ENCODE data around the gene CRYL1. TPM values are rescaled to one million over a fixed set of nuclear protein-coding genes. Genes with fewer than 3 reads are reported as not detected.
A peak's percentile ranks its signal among the peaks of the same experiment; 100 is the strongest.
"Not testable (repeated sequence)": the region's sequence is repeated elsewhere in the genome, so short reads cannot be mapped to it uniquely, and the experiment has no call there.

CRYL1 gene
- total RNA-seq, 1 donor from 2014 or later = 5.8 TPM

DNA sequence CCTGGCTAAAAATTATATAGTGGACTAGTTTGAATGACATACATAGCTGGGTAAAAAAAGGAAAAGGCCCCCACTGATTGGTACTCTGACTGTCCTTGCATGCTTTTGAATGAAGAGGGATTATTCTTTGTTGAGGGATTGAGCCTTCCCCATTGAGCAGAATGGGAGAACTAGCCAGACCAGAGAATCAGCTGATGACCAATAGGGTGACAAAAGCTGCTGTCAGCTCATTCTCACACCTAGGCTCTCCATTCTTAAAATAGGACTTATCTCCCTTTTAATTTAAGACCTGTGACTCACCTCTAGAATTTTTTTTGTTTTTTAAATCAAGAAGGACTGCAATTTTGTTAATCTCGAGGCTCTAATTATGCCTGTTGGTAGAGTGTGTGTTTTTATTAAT is 79.3 kb downstream of the CRYL1 start:
- Mint-ChIP-seq H3K4me3 (no peak overlapping the region), H3K27me3 (peaks cover 4% of the 10 kb centered on the region), H3K4me1 (peaks cover 4% of the 10 kb centered on the region), H3K27ac (no peak overlapping the region), H3K36me3 (ENCODE audit: low read depth) (peaks cover 12% of the 10 kb centered on the region), H3K9me3 (peaks cover 26% of the 10 kb centered on the region)
- intact Hi-C loops (cut with micrococcal nuclease) = no loop called here
- DNase-seq = peak; percentile 13

GRCh38 chr13:20442798-20443381 is 82.8 kb downstream of the CRYL1 start:
- intact Hi-C loops (cut with micrococcal nuclease) = no loop called here
- H3K27ac Mint-ChIP-seq = no peak overlapping the region
- peaks cover 6% of the 10 kb centered on the region for H3K36me3 Mint-ChIP-seq (ENCODE audit: low read depth)
- peaks cover 2% of the 10 kb centered on the region for H3K4me1 Mint-ChIP-seq
- H3K9me3 Mint-ChIP-seq = peaks cover 8% of the 10 kb centered on the region
- DNase-seq = peak; percentile 40
- no peak overlapping the region for H3K4me3 Mint-ChIP-seq
- no peaks in the 10 kb centered on the region for H3K27me3 Mint-ChIP-seq

DNA sequence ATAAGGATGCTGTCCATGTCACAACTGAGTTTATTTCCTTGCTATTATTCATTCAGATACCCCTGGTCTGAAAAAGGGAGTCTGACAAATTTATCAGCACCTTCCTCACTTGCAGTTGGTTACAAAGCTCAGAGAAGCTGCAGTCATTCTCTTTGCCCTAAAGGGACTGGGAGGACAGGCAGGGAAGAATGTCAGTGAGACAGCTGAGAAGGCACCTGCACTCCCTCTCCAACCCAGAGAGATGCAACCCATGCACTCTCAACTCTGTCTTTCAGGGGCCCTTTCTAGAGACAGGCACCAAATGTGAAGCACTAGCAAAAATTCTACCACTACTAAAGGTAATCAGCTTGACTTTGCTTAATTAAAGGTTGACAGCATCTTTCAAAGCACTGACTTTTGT is 83.3 kb downstream of the CRYL1 start:
- Mint-ChIP-seq H3K9me3 (peaks cover 3% of the 10 kb centered on the region), H3K27me3 (no peaks in the 10 kb centered on the region), H3K4me1 (peaks cover 2% of the 10 kb centered on the region), H3K36me3 (ENCODE audit: low read depth) (peaks cover 3% of the 10 kb centered on the region), H3K4me3 (no peak overlapping the region), H3K27ac (no peak overlapping the region)
- peak; percentile 44 for DNase-seq
- intact Hi-C loops (cut with micrococcal nuclease) = no loop called here

DNA sequence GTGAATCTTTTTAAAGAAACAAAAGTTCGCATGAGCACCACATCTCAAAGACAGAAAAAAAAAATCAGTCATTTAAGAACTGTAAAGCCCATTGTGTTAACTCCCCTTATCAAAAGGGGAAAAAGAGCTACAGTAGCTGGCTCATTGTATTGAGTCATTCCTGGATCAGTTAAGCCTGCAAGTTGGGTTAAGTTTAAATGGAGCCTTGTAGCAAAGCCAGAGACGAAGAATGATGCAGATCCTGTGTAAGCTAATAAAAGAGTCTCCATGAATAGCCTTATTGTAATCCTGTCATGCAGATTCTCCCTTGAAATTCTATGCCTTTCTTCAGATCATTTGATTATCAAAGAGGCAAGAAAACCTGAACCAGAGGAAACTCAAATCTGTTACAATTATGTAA is 83.8 kb downstream of the CRYL1 start:
- Mint-ChIP-seq H3K27ac (no peak overlapping the region), H3K36me3 (ENCODE audit: low read depth) (peaks cover 3% of the 10 kb centered on the region), H3K9me3 (no peaks in the 10 kb centered on the region), H3K4me3 (no peak overlapping the region), H3K4me1 (peaks cover 2% of the 10 kb centered on the region), H3K27me3 (no peaks in the 10 kb centered on the region)
- intact Hi-C loops (cut with micrococcal nuclease) = no loop called here
- DNase-seq = peak; percentile 20

- Mint-ChIP-seq H3K4me3 (no peak overlapping the region), H3K36me3 (ENCODE audit: low read depth) (peaks cover 3% of the 10 kb centered on the region), H3K4me1 (peaks cover 2% of the 10 kb centered on the region), H3K27ac (no peak overlapping the region), H3K27me3 (no peaks in the 10 kb centered on the region), H3K9me3 (no peaks in the 10 kb centered on the region)
- peak; percentile 38 for DNase-seq
- intact Hi-C loops (cut with micrococcal nuclease) = no loop called here
Measured at GRCh38 chr13:20441056-20441455, 84.6 kb downstream of the CRYL1 start.

GRCh38 chr13:20439261-20439660 is 86.4 kb downstream of the CRYL1 start:
- no peak overlapping the region for H3K4me3 Mint-ChIP-seq
- H3K36me3 Mint-ChIP-seq (ENCODE audit: low read depth) = peaks cover 2% of the 10 kb centered on the region
- intact Hi-C loops (cut with micrococcal nuclease) = no loop called here
- DNase-seq = no peak
- no peak overlapping the region for H3K27ac Mint-ChIP-seq
- H3K9me3 Mint-ChIP-seq = no peaks in the 10 kb centered on the region
- no peaks in the 10 kb centered on the region for H3K27me3 Mint-ChIP-seq
- peaks cover 2% of the 10 kb centered on the region for H3K4me1 Mint-ChIP-seq

DNA sequence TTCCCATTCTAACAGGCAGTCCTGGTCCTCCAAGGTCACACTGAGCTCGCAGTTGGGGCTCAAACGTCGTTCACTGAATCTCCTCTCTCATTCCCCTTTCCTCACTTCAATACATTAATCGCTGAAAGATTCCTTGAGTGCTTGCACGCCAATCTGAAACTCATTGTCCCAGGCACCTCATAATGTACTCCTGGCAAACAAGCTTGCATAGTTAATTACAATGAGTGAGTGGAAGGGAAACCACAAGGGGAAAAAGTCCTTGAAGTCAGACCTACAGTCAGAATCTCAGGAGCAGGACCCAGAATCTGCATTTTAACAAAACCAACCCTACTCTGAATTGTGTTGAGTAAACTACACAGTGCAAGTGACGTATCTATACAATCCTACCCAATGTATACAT is 86.9 kb downstream of the CRYL1 start:
- H3K36me3 Mint-ChIP-seq (ENCODE audit: low read depth) = peaks cover 2% of the 10 kb centered on the region
- H3K4me1 Mint-ChIP-seq = peaks cover 2% of the 10 kb centered on the region
- no peak overlapping the region for H3K27ac Mint-ChIP-seq
- no peak overlapping the region for H3K4me3 Mint-ChIP-seq
- peak; percentile 24 for DNase-seq
- H3K27me3 Mint-ChIP-seq = no peaks in the 10 kb centered on the region
- intact Hi-C loops (cut with micrococcal nuclease) = no loop called here
- no peaks in the 10 kb centered on the region for H3K9me3 Mint-ChIP-seq

DNA sequence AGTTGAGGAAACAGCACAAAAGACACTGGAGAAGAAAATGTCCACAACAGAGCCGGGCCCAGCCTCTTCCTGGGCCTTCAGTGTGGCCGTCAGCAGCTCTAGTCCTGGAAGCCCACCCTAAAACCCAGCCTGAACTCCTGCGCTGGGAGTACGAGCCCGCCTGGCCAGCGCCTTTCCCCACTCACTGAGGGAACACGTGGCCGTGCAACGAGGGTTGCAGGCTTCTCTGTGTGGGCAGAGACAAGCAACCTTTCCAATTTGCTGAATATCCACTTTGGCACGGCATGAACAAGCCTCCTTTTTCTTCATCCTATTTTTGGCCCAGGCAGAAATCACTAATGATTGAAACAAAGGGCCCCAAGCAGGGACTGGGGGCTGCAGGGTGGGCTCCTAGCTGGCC is 89.2 kb downstream of the CRYL1 start:
- H3K4me3 Mint-ChIP-seq = no peak overlapping the region
- intact Hi-C loops (cut with micrococcal nuclease) = no loop called here
- H3K4me1 Mint-ChIP-seq = no peaks in the 10 kb centered on the region
- H3K27ac Mint-ChIP-seq = no peak overlapping the region
- peak; percentile 44 for DNase-seq
- no peaks in the 10 kb centered on the region for H3K27me3 Mint-ChIP-seq
- no peaks in the 10 kb centered on the region for H3K36me3 Mint-ChIP-seq (ENCODE audit: low read depth)
- no peaks in the 10 kb centered on the region for H3K9me3 Mint-ChIP-seq

DNA sequence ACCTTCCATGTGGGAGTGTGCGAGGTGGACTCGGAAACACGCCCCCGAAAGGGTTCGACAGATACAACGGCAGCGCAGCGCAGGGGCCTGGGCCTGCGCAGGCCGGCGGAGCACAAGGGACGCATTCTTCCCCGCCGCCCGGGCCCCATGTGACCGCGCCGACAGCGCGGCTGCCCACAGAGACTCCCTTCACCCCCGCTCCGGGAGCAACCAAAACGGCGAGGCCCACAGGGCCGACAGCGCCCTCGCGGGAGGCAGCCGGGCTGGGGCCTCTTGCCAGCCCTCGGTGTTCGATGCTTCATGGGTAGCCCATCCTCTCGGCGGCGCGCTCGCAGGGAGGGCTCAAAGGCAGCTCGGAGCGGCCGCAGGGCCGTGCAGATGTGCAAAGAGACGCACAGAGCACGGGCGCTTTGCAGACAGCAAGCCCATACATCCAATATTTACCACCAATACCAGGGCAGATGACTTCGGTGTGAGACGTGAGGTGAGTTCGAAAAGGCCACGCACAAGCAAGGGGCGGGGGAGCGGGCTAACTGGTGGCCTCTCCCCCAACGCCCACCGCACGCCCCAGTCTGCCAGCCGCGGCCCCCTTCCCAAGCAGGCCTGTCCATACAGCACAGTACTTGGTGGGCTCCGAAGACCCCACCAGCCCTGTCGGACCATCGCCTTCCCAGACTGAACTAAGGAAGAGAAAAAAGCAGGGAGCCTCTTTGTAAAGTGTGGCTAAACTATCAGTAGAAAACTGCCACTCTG is 89.9 kb downstream of the CRYL1 start:
- Mint-ChIP-seq H3K27ac (no peak overlapping the region), H3K4me3 (no peak overlapping the region)
- intact Hi-C loops (cut with micrococcal nuclease) = no loop called here

GRCh38 chr13:20434210-20434609 is 91.4 kb downstream of the CRYL1 start:
- H3K9me3 Mint-ChIP-seq; intact Hi-C loops (cut with micrococcal nuclease); H3K4me1 Mint-ChIP-seq; H3K27me3 Mint-ChIP-seq; H3K36me3 Mint-ChIP-seq (ENCODE audit: low read depth); H3K4me3 Mint-ChIP-seq; H3K27ac Mint-ChIP-seq; DNase-seq: not testable (repeated sequence)

More for the DNA sequence above, 89.9 kb downstream of the CRYL1 start:
- Mint-ChIP-seq H3K27me3 (no peaks in the 10 kb centered on the region), H3K9me3 (no peaks in the 10 kb centered on the region), H3K36me3 (ENCODE audit: low read depth) (no peaks in the 10 kb centered on the region), H3K4me1 (no peaks in the 10 kb centered on the region)
- DNase-seq = no peak

GRCh38 chr13:20431687-20432384 is 93.8 kb downstream of the CRYL1 start:
- H3K27ac Mint-ChIP-seq = no peak overlapping the region
- no peak for DNase-seq
- H3K4me1 Mint-ChIP-seq = peaks cover 25% of the 10 kb centered on the region
- H3K9me3 Mint-ChIP-seq = no peaks in the 10 kb centered on the region
- H3K4me3 Mint-ChIP-seq = no peak overlapping the region
- peaks cover 2% of the 10 kb centered on the region for H3K36me3 Mint-ChIP-seq (ENCODE audit: low read depth)
- H3K27me3 Mint-ChIP-seq = no peaks in the 10 kb centered on the region
- intact Hi-C loops (cut with micrococcal nuclease) = no loop called here

GRCh38 chr13:20431080-20431479 is 94.6 kb downstream of the CRYL1 start:
- H3K36me3 Mint-ChIP-seq (ENCODE audit: low read depth) = peaks cover 2% of the 10 kb centered on the region
- peaks cover 31% of the 10 kb centered on the region for H3K4me1 Mint-ChIP-seq
- H3K27me3 Mint-ChIP-seq = no peaks in the 10 kb centered on the region
- DNase-seq = no peak
- no peak overlapping the region for H3K4me3 Mint-ChIP-seq
- H3K9me3 Mint-ChIP-seq = no peaks in the 10 kb centered on the region
- H3K27ac Mint-ChIP-seq = no peak overlapping the region
- intact Hi-C loops (cut with micrococcal nuclease) = no loop called here

GRCh38 chr13:20430296-20430695 is 95.4 kb downstream of the CRYL1 start:
- H3K27ac Mint-ChIP-seq = no peak overlapping the region
- no peak for DNase-seq
- H3K9me3 Mint-ChIP-seq = no peaks in the 10 kb centered on the region
- no peak overlapping the region for H3K4me3 Mint-ChIP-seq
- intact Hi-C loops (cut with micrococcal nuclease) = no loop called here
- H3K27me3 Mint-ChIP-seq = no peaks in the 10 kb centered on the region
- peaks cover 37% of the 10 kb centered on the region for H3K4me1 Mint-ChIP-seq
- H3K36me3 Mint-ChIP-seq (ENCODE audit: low read depth) = peaks cover 6% of the 10 kb centered on the region

GRCh38 chr13:20429682-20430081 is 96.0 kb downstream of the CRYL1 start:
- peaks cover 41% of the 10 kb centered on the region for H3K4me1 Mint-ChIP-seq
- H3K27ac Mint-ChIP-seq = no peak overlapping the region
- peaks cover 1% of the 10 kb centered on the region for H3K27me3 Mint-ChIP-seq
- no peak overlapping the region for H3K4me3 Mint-ChIP-seq
- no peak for DNase-seq
- H3K36me3 Mint-ChIP-seq (ENCODE audit: low read depth) = peaks cover 7% of the 10 kb centered on the region
- intact Hi-C loops (cut with micrococcal nuclease) = loop anchor here (1.0 to 2.0 kb wide), 2 partner anchors 10 to 31 kb away; no protein-coding TSS in a partner anchor
- no peaks in the 10 kb centered on the region for H3K9me3 Mint-ChIP-seq

Measured in activated CD4-positive, alpha-beta T cell treated with anti-CD3 and anti-CD28 coated beads, Interleukin-2, amount 10 ng/mL, durations not matched to agents 24 days and 14 days (primary cell).